ENCODE data around the gene RTTN. TPM values are rescaled to one million over a fixed set of nuclear protein-coding genes. Genes with fewer than 3 reads are reported as not detected.

RTTN gene
- total RNA-seq, 1 experiment from 2014 or later: 16.9 TPM

DNA sequence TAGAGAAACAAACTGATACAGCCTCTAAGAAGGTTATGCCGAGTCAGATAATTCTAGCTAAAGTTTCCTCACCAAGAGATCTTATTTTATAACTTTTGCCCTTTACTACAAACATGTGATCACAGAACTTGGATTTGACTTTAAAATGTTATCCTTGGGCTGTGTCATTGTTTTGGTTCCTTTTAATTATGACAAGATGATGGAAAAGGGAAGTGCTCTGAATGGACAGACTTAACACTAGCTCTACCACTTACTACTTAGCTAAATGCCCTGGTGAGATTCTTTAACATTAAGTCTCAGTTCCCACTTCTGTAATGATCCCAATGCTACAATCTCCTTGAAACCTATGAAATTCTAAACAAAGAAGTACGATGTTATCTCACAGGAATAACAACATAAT lies 69.9 kb downstream of the RTTN start:
- intact Hi-C loops (cut with micrococcal nuclease; ENCODE audit: unreplicated experiment) (no loop called here), in situ Hi-C loops (cut with HindIII; ENCODE audit: low pct_unique_long_range_greater_than_20kb, low sequenced_read_pairs) (no loop called here)
- ATAC-seq (no peak), DNase-seq (ENCODE audit: low read depth, low spot score) (no peak)
- H3K4me3 ChIP-seq (ENCODE audit: low read depth in 2 of 2, low read length in 2 of 2): no peak overlapping the region
- no peaks in the 10 kb centered on the region; the same call in 1 of the 2 replicates for H3K36me3 ChIP-seq (ENCODE audit: control insufficient read depth, insufficient read depth, low read length)
- H3K27ac ChIP-seq (ENCODE audit: low read length): peak overlapping the region; percentile 87; the same call in 1 of the 2 replicates
- no peaks in the 10 kb centered on the region for H3K27me3 ChIP-seq (ENCODE audit: control insufficient read depth, insufficient read depth, low read length)
- ChIA-PET CTCF (no interaction called here), POLR2A (no interaction called here)
- no TSS peak for BruUV-seq (replicated peaks)
- H3K4me1 ChIP-seq (ENCODE audit: control insufficient read depth, insufficient read depth, low read length): peaks cover 14% of the 10 kb centered on the region
- H3K9me3 ChIP-seq (ENCODE audit: control insufficient read depth, insufficient read depth, low read depth, low read length): no peaks in the 10 kb centered on the region
- TF ChIP-seq POLR2AphosphoS5 (IDR thresholded peaks at IDR 0.05; ENCODE audit: low read depth, low read length) (no peak), TCF7L2 (IDR thresholded peaks at IDR 0.05; ENCODE audit: low read depth, low read length) (no peak), REST (IDR thresholded peaks at IDR 0.05; ENCODE audit: insufficient read depth in 1 of 2, low read depth in 2 of 2, low read length in 1 of 2) (no peak), SIN3A (IDR thresholded peaks at IDR 0.05; ENCODE audit: borderline replicate concordance, insufficient read depth, low read depth, low read length) (no peak), CTCF (IDR thresholded peaks at IDR 0.05) (no peak)

DNA sequence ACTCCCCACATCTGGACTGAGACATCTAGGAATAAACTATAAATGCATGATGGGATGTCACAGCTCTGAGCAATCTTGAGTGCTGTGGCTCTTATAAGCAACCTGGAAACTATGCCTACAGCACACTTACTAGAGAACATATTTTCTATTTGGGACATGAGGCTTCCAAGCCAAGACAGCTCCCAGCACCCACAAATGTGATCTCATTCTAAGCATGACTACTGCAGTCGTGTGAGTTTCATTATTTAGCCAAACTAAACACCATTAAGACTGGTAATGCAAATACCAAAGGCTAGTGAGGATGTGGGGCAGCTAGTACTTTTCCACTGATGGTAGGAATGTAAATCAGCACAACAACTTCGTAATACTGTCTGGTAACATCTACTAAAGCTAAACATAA lies 72.5 kb downstream of the RTTN start:
- no peaks in the 10 kb centered on the region for H3K36me3 ChIP-seq (ENCODE audit: control insufficient read depth, insufficient read depth, low read length)
- peaks cover 14% of the 10 kb centered on the region for H3K4me1 ChIP-seq (ENCODE audit: control insufficient read depth, insufficient read depth, low read length)
- no peaks in the 10 kb centered on the region for H3K9me3 ChIP-seq (ENCODE audit: control insufficient read depth, insufficient read depth, low read depth, low read length)
- peak overlapping the region; percentile 87 for H3K27ac ChIP-seq (ENCODE audit: low read length)
- ATAC-seq (peak; percentile 97), DNase-seq (ENCODE audit: low read depth, low spot score) (peak; percentile 65)
- no TSS peak for BruUV-seq (replicated peaks)
- intact Hi-C loops (cut with micrococcal nuclease; ENCODE audit: unreplicated experiment): no loop called here
- ChIA-PET CTCF (no interaction called here), POLR2A (no interaction called here)
- H3K4me3 ChIP-seq (ENCODE audit: low read depth in 2 of 2, low read length in 2 of 2): no peak overlapping the region
- no peaks in the 10 kb centered on the region for H3K27me3 ChIP-seq (ENCODE audit: control insufficient read depth, insufficient read depth, low read length)
- in situ Hi-C loops (cut with HindIII; ENCODE audit: low pct_unique_long_range_greater_than_20kb, low sequenced_read_pairs): no loop called here
- TF ChIP-seq TCF7L2 (IDR thresholded peaks at IDR 0.05; ENCODE audit: low read depth, low read length) (no peak), POLR2AphosphoS5 (IDR thresholded peaks at IDR 0.05; ENCODE audit: low read depth, low read length) (0 out of 2 replicates have a peak, but pooled peaks have one; percentile 20)

- BruUV-seq (replicated peaks): no TSS peak
- in situ Hi-C loops (cut with HindIII; ENCODE audit: low pct_unique_long_range_greater_than_20kb, low sequenced_read_pairs) (no loop called here), intact Hi-C loops (cut with micrococcal nuclease; ENCODE audit: unreplicated experiment) (no loop called here)
- Histone ChIP-seq H3K27me3 (ENCODE audit: control insufficient read depth, insufficient read depth, low read length) (no peaks in the 10 kb centered on the region), H3K4me3 (ENCODE audit: low read depth in 2 of 2, low read length in 2 of 2) (no peak overlapping the region), H3K36me3 (ENCODE audit: control insufficient read depth, insufficient read depth, low read length) (peaks cover 8% of the 10 kb centered on the region; the same call in 1 of the 2 replicates), H3K27ac (ENCODE audit: low read length) (no peak overlapping the region; the same call in 1 of the 2 replicates), H3K4me1 (ENCODE audit: control insufficient read depth, insufficient read depth, low read length) (peaks cover 13% of the 10 kb centered on the region), H3K9me3 (ENCODE audit: control insufficient read depth, insufficient read depth, low read depth, low read length) (no peaks in the 10 kb centered on the region)
- POLR2A ChIA-PET: no interaction called here
- DNase-seq (ENCODE audit: low read depth, low spot score): no peak
- ATAC-seq: no peak
- no peak for TF ChIP-seq POLR2AphosphoS5 (IDR thresholded peaks at IDR 0.05; ENCODE audit: low read depth, low read length)
- TF ChIP-seq CTCF (IDR thresholded peaks at IDR 0.05): no peak
- TF ChIP-seq TCF7L2 (IDR thresholded peaks at IDR 0.05; ENCODE audit: low read depth, low read length): no peak
- TF ChIP-seq REST (IDR thresholded peaks at IDR 0.05; ENCODE audit: insufficient read depth in 1 of 2, low read depth in 2 of 2, low read length in 1 of 2): no peak
- TF ChIP-seq SIN3A (IDR thresholded peaks at IDR 0.05; ENCODE audit: borderline replicate concordance, insufficient read depth, low read depth, low read length): no peak
- CTCF ChIA-PET: no interaction called here
Measured at GRCh38 chr18:70128271-70128670, 77.2 kb downstream of the RTTN start.
